HPDE6-E6E7 (cell line): ENCODE measurements around the gene ADNP.
"Not testable (repeated sequence)": the region's sequence is repeated elsewhere in the genome, so short reads cannot be mapped to it uniquely, and the experiment has no call there.

Experiments used
- DNase-seq: peaks from one replicate; pipeline ENCODE4 v3.0.0; 2011; ENCODE audit warnings: missing footprints; ENCODE audit errors: extremely low spot score

Gene ADNP

GRCh38 chr20:50903353-50904051 is 27.7 kb downstream of the ADNP start:
- DNase-seq: no peak

GRCh38 chr20:50901301-50901700 is 29.9 kb downstream of the ADNP start:
- DNase-seq: no peak

- DNase-seq: no peak
Measured at GRCh38 chr20:50900261-50900660, 31.0 kb downstream of the ADNP start.

- no peak for DNase-seq
Measured at GRCh38 chr20:50898475-50898874, 32.8 kb downstream of the ADNP start.

GRCh38 chr20:50895111-50895830 is 36.0 kb downstream of the ADNP start:
- no peak for DNase-seq

- no peak for DNase-seq
Measured at GRCh38 chr20:50893620-50894019, 37.6 kb downstream of the ADNP start.

- no peak for DNase-seq
Measured at GRCh38 chr20:50892394-50892793, 38.8 kb downstream of the ADNP start.

- DNase-seq: no peak
Measured at GRCh38 chr20:50891138-50891537, 40.1 kb downstream of the ADNP start.

- no peak for DNase-seq
Measured at GRCh38 chr20:50887576-50887975, 43.7 kb downstream of the ADNP start.

GRCh38 chr20:50886184-50886790 is 45.0 kb downstream of the ADNP start:
- no peak for DNase-seq

GRCh38 chr20:50885781-50886180 is 45.5 kb downstream of the ADNP start:
- DNase-seq: no peak

GRCh38 chr20:50885068-50885467 is 46.2 kb downstream of the ADNP start:
- DNase-seq: no peak

GRCh38 chr20:50883856-50884255 is 47.4 kb downstream of the ADNP start:
- no peak for DNase-seq

- not testable (repeated sequence) for DNase-seq
Measured at GRCh38 chr20:50881759-50882424, 49.3 kb downstream of the ADNP start.

- DNase-seq: no peak
Measured at GRCh38 chr20:50879649-50880550, 51.3 kb downstream of the ADNP start.

- no peak for DNase-seq
Measured at GRCh38 chr20:50877232-50877743, 53.9 kb downstream of the ADNP start.

GRCh38 chr20:50876816-50877215 is 54.4 kb downstream of the ADNP start:
- DNase-seq: no peak

GRCh38 chr20:50876063-50876685 is 55.1 kb downstream of the ADNP start:
- no peak for DNase-seq

- no peak for DNase-seq
Measured at GRCh38 chr20:50874758-50875665, 56.2 kb downstream of the ADNP start.
